HG03064 (cell line): ENCODE data around the gene TOM1L2.
A peak's percentile ranks its signal among the peaks of the same experiment; 100 is the strongest.

ENCODE experiments used
- ATAC-seq: cut with Tn5 transposase; IDR thresholded peaks from one replicate; pipeline ENCODE4 v1.9.1; 2021; ENCODE audit warnings: low read depth; ENCODE audit not compliant: unreplicated experiment

The TOM1L2 gene

GRCh38 chr17:17839791-17840707 lies 132.2 kb downstream of the TOM1L2 start:
- ATAC-seq: peak; percentile 42

DNA sequence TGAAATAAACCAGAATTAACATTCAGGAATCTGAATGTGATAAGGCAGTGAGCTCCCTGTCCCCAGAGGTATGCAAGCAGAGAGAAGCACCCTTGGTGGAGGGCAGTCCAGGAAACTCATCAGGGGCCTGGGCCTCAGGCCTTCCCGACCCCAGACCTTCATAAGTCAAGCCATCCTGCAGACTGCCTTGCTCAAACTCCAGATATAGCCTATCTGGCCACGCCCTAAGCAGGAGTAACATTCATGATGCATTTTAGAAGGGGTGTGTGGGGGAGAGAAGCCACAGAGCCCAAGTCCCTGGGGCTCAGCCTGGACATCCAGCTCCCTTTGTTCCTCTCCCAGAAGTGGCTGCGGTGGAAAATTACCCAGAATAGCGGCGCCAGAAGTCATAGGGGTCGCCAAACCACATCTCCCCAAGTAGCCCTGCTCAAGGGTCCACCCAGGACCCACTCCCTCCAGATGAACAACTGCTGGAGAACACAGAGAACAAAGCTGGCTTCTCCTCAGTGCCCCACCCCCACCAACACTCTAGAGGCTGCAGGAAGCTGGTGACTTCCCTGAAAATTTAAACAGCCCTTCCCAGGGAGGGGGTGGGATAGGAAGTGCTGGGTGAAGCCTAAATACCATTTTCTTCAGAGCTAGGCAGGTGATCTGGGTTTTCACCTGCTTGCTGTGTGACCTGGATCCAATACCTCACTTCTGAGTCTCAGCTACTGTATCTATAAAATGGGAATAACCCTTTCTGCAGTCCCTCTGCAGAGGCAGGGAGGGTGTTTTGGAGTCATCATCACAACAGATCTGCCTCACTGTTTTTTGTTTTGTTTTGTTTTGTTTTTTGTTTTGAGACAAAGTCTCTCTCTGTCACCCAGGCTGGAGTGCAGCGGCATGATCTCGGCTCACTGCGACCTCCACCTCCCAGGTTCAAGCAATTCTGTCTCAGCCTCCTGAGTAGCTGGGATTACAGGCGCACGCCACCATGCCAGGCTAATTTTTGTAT lies 133.9 kb downstream of the TOM1L2 start:
- ATAC-seq: no peak

DNA sequence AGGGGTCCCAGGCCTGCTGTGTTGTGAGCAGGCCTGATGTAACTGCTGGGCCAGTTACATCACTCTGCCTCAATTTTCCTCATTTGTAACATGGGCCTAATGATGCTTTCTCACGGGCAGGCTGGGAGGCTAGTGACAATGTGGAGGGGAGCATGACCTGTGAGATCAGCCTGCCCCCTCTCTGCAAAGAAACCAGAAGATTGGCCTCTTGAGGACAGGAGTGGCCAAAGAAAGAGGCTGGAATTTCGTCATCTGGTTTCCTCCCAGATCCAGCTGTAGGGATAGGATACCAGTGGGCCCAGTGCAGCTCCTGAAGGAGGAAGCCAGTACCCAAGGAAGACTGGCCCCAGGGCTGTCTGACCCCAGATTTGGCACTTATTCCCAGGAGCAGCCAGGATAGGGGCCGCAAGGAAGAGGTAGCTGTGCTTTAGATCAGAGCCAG lies 134.8 kb downstream of the TOM1L2 start:
- ATAC-seq: no peak

- peak; percentile 26 for ATAC-seq
Observed at GRCh38 chr17:17836818-17837379, 135.3 kb downstream of the TOM1L2 start, which contains the start of gene SREBF1. Gene SREBF1 (minus strand): TSS chr17:17836986. CDS start chr17:17836817, 169 bp downstream.

DNA sequence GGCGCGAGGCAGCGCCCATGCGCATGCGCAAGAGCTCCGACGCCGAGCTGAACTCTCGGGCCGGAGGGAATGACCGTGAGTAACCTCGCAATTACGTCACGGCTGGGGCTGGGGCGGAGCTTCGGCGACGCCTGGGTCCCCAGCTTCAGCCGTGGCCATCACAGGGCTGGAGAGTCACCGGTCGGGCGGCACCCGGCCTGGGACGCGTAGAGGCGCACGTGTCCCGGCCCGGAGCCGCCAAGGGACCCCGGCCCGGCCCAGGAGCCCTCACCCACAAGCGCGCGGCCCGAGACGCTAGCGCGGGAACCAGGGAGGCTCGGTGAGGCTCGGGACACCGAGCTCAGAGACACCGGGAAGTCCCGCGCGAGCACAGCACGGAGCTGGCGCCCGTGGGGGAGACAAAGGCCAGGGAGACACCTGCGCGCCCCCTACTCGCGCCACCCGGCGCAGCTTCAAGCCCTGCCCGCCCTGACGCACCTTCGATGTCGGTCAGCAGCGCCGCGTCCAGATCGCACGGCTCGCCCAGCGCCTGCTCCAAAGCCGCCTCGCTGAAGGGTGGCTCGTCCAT lies 135.9 kb downstream of the TOM1L2 start:
- ATAC-seq: peak; percentile 49

- no peak for ATAC-seq
Observed at GRCh38 chr17:17835415-17836249, 136.6 kb downstream of the TOM1L2 start.

DNA sequence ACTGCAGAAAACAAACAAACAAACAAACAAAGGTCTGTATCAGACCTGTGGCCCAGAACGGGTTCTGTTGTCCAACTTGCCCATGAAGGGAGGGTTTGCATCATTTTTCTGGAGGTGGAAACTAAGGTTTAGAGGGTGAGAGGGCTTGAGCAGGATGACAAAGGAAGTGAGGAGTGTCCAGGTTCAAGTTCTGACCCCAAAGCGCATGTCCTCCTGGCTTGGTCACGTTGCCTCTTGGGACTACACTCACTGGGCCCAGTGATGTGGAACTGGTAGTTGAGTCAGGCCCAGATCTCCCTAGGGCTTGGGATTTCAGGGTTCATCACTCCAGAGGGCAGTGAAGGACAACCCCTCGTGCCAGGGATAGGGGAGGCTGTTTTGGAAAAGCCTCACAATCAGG lies 137.2 kb downstream of the TOM1L2 start:
- no peak for ATAC-seq

- peak; percentile 2 for ATAC-seq
Observed at GRCh38 chr17:17833658-17834357, 138.4 kb downstream of the TOM1L2 start.

- ATAC-seq: no peak
Observed at GRCh38 chr17:17832032-17832363, 140.2 kb downstream of the TOM1L2 start.

GRCh38 chr17:17831208-17832031 lies 140.8 kb downstream of the TOM1L2 start:
- no peak for ATAC-seq

- no peak for ATAC-seq
Observed at GRCh38 chr17:17830740-17831207, 141.4 kb downstream of the TOM1L2 start.

- ATAC-seq: no peak
Observed at GRCh38 chr17:17830269-17830567, 142.0 kb downstream of the TOM1L2 start.

DNA sequence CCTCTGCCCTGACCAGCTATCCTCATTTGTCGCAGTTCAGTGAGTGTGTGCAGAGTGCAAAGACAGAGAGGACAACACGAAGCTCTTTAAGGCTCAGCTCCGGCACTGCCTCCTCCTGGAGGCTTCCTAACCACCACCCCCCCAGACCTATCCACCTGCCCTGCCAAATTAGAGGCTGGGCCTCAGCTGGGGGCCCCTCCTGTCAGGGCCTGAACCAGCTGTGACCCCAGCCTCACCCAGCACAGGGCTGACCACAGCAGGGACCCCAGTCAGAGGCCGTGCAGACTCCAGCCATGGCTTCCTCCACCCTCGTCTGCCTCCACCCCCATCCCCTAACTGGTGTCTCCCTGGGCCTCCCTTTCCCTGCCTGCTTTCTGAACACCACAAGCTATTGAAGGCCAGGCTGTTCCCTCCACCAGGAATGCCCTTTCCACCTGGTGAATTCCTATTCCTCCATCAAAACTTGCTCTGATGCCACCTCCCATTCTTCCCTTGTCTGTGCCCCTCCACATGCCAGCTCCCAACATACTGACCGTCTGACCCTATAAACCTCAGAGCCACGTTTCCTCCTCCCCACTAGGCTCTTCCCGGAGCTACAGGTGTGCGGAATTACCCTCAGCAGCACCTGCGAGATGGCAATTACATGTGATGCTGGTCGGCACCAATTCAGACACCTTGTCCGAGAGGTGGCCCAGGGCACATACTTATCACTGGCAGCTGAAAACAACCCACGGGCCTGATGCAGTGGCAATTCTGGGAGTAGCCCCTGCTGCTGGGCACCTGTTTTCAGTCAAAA lies 144.2 kb downstream of the TOM1L2 start:
- ATAC-seq: no peak

GRCh38 chr17:17826942-17827785 lies 145.0 kb downstream of the TOM1L2 start:
- ATAC-seq: no peak

DNA sequence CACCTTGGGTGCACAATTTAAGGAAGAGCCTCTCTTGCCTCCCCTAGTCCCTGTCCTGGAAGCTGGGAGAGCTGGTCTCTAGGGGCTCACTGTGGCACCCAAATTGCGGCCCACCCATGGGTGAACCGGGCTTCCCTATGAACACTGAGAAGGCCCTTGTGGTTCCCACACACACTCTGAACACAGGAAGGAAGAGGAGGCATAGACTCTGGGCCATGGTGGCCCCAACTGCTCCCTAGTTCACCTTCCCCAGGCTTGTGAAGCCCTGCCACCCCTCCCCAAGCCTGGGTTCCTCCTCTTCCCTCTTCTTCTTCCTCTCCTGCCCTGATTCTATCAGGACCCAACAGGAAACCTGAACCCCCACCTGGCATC lies 145.9 kb downstream of the TOM1L2 start:
- ATAC-seq: no peak

DNA sequence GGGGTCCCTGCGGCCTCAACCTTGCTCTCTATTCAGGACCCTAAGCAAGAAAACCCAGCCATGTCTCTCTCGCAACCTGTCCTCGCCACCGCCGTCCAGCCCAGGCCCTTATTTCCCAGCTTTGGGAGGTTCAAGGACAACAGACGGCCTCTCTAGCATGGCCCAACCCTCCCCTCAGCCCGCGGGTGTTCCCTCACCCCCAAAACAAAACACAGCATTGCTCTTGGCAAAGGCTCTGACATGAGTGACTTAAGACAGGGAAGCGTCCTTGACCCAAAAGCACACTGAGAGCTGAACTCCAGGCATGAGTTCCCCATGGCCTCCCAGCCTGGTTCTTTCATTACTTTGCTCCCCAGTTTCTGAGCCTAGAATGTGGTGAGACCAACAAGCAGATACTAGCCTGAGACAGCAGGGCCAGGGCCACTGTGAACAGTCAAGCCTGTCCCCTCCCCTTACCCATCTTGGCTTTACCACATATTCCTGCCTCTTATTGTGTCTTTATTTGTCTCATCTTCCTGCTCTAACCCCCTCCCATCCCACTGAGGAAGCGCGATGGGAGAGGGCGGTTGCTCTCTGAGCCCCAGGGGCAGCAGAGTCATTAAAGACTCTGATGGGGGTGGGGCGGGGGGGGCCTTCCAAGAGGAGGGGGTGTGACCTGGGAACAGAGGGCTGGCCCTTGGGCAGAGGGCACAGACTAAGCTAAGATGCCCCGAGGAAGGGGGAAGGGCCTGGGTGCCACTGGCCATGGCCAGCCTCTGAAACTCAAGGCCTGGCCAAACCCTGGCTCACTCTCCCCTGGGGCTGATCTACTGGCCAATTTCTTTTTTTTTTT lies 147.2 kb downstream of the TOM1L2 start:
- ATAC-seq: no peak
